Activated T-cell treated with anti-CD3 and anti-CD28 coated beads, Interleukin-2, amount 50 U/mL, for 4 hours (primary cell): ENCODE results near the gene ACACB. TPM values are rescaled to one million over a fixed set of nuclear protein-coding genes. Genes with fewer than 3 reads are reported as not detected.

Experiments
- ATAC-seq, 2 donors: fragments of 200-7000 bp; cut with Tn5 transposase; one replicate each; pipeline ENCODE4 v1.10.0; 2021
- DNase-seq: peaks from one replicate; pipeline ENCODE4 v3.0.0-alpha.2; 2020
- H3K27me3 Mint-ChIP-seq: one replicate; pipeline ENCODE4 v1.8.0; 2021; ENCODE audit warnings: low read depth, mixed read lengths
- H3K36me3 Mint-ChIP-seq: one replicate; pipeline ENCODE4 v1.8.0; 2022; ENCODE audit warnings: mixed read lengths; ENCODE audit not compliant: insufficient read depth
- H3K4me1 Mint-ChIP-seq: one replicate; pipeline ENCODE4 v1.8.0; 2021; ENCODE audit warnings: low read depth, mixed read lengths
- H3K4me3 Mint-ChIP-seq: one replicate; pipeline ENCODE4 v1.8.0; 2021; ENCODE audit warnings: mild to moderate bottlenecking, moderate library complexity, mixed read lengths
- H3K9me3 Mint-ChIP-seq: one replicate; pipeline ENCODE4 v1.8.0; 2021; ENCODE audit warnings: mixed read lengths
- total RNA-seq, 3 donors: library from RNA; stranded (reverse); gene quantifications; one replicate each; pipeline ENCODE4 v1.2.1, GENCODE V29; 2021

ACACB gene
- total RNA-seq, 3 donors from 2014 or later = 1.6 to 4.5 (median 3.8) TPM

DNA sequence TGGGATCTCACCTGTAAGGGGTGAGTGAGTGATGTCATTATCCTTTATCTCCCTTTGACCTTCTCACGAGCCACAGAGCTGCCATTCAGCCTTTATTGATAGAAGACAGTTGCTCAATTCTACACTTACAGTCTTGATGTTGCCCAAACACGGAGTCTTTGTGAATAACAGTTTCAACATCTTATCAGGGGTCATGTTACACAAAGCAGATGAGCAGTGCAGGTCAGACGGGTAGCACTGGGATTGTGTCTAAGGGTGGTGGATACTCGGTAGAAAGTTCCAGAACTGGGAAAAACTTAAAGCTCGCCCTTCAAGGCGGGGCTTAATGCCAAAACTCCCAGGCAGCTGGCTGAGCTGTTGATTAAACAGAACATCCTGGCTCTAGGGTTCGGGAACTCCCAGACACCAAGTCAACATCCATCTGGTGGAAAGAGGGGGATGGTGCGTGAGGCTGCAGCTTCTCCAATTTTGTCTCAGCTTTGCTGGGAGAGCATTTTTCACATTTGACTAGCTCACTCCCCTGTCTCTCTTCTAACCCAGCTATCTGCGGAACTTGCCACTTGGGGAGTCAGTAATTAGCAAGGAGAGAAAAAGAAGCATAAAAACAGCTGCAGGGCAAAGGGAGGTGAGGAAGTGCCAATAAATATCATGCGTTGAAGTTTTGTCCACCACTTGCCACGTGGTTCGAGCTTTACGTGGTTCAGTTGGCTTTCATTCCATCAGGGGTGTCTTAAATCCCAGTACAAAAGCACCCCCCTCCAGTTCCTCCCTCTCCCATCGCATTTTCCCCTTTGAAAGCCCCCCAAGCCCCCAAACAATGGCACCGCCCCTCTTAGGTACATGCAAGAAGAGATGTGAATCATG, 161.7 kb downstream of the ACACB start:
- Mint-ChIP-seq H3K4me1 (no peaks in the 10 kb centered on the region), H3K9me3 (no peaks in the 10 kb centered on the region), H3K4me3 (no peak overlapping the region), H3K36me3 (no peaks in the 10 kb centered on the region), H3K27me3 (peaks cover 7% of the 10 kb centered on the region)
- ATAC-seq (no peak), DNase-seq (no peak)

DNA sequence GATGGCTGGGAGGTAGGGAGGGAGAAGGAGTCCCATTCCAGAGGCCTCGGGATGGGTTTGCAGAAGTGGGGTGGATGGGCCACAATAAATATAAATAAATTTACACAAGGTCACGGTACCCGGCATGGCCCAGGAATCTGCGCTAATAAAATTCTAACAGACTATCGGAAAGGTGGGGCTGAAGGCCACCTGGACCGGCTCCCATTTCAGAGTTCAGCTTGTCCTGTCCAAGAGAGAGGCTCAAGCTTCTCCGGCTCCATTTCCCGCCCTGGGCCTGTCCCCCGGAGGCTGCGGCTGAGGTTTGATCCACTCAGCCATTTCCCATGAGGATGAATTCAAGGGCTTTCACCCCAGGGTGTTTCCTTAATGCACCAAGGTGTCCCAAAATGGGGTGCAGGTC, 162.5 kb downstream of the ACACB start:
- no peak for ATAC-seq
- no peak for DNase-seq
- H3K27me3 Mint-ChIP-seq = peaks cover 3% of the 10 kb centered on the region
- H3K36me3 Mint-ChIP-seq = no peaks in the 10 kb centered on the region
- H3K4me1 Mint-ChIP-seq = no peaks in the 10 kb centered on the region
- H3K4me3 Mint-ChIP-seq = no peak overlapping the region
- no peaks in the 10 kb centered on the region for H3K9me3 Mint-ChIP-seq

DNA sequence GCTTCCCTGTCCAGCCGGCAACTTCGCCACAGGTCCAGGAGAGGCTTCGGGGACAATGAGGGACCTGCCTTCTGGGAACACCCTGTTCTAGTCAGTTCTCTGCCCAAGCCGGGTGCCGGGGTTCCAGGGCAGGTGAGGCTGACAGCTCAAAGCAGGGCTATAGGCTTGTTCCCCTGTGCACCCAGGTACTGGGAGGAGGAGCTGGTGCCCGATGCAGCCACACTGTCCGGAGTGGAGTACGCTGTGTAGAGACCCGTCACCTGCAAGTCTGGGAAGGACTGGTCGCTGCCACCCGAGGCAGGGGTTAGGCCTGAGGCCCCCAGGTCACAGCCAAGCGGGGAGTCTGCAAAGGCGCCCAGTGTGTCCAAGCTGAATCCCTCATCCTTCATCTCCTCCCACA, 163.1 kb downstream of the ACACB start:
- H3K4me3 Mint-ChIP-seq = no peak overlapping the region
- ATAC-seq = no peak
- H3K27me3 Mint-ChIP-seq = peaks cover 3% of the 10 kb centered on the region
- DNase-seq = no peak
- H3K9me3 Mint-ChIP-seq = no peaks in the 10 kb centered on the region
- no peaks in the 10 kb centered on the region for H3K4me1 Mint-ChIP-seq
- no peaks in the 10 kb centered on the region for H3K36me3 Mint-ChIP-seq

DNA sequence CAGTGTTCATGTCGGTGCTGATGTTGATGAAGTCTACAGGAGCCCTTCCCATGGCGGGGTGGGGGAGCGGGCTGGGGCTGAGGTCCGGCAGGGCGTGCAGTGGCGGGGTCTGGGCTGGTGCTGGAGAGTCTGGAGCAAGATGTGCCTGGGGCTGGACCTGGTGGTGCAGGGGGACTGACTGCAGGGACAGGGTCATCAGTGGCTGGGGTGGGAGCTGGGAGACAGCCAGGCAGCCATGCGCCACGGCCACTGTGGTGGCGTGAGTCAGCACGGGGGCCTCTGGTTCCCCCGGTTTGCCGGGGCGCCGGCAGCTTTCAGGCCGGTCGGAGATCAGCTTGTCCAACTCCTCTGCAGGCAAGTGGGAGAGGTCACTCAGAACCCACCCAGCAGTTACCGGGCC, 165.1 kb downstream of the ACACB start:
- H3K36me3 Mint-ChIP-seq = no peaks in the 10 kb centered on the region
- DNase-seq (no peak), ATAC-seq (no peak)
- no peak overlapping the region for H3K4me3 Mint-ChIP-seq
- peaks cover 3% of the 10 kb centered on the region for H3K27me3 Mint-ChIP-seq
- no peaks in the 10 kb centered on the region for H3K4me1 Mint-ChIP-seq
- H3K9me3 Mint-ChIP-seq = no peaks in the 10 kb centered on the region

DNA sequence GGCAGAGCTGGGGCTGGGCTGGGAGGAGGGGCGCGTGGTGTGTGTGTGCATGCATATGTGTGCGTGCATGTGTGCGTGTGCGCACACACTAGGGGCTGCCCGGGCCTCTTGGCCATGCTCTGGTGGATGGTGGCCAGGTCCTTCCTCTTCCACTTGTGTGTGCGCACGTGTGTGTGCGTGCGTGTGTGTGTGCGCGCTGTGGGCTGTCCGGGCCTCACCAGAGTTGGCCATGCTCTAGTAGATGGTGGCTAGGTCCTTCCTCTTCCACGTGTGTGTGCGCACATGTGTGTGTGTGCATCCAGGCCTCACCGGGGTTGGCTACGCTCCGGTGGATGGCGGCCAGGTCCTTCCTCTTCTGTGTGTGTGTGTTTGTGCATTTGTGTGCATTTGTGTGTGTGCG, 168.0 kb downstream of the ACACB start:
- DNase-seq (no peak), ATAC-seq (no peak)
- Mint-ChIP-seq H3K27me3 (peaks cover 6% of the 10 kb centered on the region), H3K4me1 (no peaks in the 10 kb centered on the region), H3K36me3 (no peaks in the 10 kb centered on the region), H3K4me3 (no peak overlapping the region), H3K9me3 (no peaks in the 10 kb centered on the region)

DNA sequence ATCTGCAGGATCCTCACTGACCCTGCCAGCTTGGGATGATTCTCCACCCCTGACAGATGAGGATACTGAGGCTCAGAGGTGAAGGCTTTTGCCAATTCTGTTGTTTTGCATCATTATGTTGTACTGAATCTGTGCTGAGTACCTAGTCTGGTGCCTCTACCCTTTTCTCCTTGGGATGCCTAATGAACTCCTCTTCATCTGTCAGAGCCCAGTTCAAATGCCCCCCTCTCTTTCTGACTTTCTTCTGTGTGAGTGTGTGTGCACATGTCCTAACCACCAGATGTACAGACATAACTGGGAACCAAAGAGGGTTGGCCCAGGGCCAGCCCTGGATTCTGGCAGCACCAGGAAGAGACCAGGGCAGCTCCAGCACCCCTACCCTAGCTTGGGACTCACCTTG, 169.9 kb downstream of the ACACB start:
- no peaks in the 10 kb centered on the region for H3K36me3 Mint-ChIP-seq
- peaks cover 14% of the 10 kb centered on the region for H3K27me3 Mint-ChIP-seq
- no peaks in the 10 kb centered on the region for H3K9me3 Mint-ChIP-seq
- no peak overlapping the region for H3K4me3 Mint-ChIP-seq
- ATAC-seq (no peak), DNase-seq (no peak)
- H3K4me1 Mint-ChIP-seq = no peaks in the 10 kb centered on the region

DNA sequence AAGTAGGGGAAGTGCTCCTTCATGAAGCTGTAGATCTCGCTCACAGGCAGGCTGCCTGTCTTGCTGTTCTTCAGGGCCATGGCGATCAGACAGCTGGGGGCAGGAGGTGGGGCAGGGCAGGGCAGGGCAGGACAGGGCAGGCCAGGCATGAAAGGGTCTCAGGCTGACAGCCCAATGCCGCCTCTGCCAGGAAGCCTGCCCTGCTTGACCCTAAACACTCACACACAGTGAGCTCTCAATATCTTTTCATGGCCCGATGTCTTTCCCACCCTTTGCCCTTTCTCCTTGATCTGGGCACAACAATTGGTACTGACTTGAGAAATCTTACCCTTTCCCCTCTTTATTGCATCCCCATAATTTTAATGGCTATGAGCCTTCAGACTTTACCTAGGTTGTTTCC, 170.3 kb downstream of the ACACB start:
- Mint-ChIP-seq H3K4me3 (no peak overlapping the region), H3K27me3 (peaks cover 18% of the 10 kb centered on the region), H3K9me3 (no peaks in the 10 kb centered on the region), H3K4me1 (no peaks in the 10 kb centered on the region), H3K36me3 (no peaks in the 10 kb centered on the region)
- no peak for DNase-seq
- no peak for ATAC-seq

DNA sequence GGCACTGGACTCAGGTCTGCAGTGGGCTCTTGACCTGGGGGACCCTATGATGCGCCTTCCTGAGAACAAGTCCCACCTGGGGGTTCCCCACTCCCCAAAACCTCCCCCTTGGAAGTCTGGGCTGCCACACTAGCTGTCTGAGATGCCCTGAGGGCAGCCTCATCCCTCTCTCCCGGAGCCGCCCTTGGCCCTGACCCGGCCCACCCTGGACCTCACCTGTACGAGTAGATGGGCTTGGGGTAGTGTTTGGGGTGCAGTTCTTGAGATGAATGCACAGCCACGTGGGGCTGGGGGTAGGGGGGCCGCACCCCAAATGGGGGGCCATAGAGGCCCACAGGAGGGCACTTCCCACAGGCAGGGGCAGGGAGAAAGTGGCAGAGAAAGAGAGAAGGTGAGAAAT, 170.8 kb downstream of the ACACB start:
- Mint-ChIP-seq H3K36me3 (no peaks in the 10 kb centered on the region), H3K4me1 (no peaks in the 10 kb centered on the region), H3K4me3 (no peak overlapping the region), H3K9me3 (no peaks in the 10 kb centered on the region), H3K27me3 (peaks cover 21% of the 10 kb centered on the region)
- ATAC-seq (no peak), DNase-seq (no peak)

DNA sequence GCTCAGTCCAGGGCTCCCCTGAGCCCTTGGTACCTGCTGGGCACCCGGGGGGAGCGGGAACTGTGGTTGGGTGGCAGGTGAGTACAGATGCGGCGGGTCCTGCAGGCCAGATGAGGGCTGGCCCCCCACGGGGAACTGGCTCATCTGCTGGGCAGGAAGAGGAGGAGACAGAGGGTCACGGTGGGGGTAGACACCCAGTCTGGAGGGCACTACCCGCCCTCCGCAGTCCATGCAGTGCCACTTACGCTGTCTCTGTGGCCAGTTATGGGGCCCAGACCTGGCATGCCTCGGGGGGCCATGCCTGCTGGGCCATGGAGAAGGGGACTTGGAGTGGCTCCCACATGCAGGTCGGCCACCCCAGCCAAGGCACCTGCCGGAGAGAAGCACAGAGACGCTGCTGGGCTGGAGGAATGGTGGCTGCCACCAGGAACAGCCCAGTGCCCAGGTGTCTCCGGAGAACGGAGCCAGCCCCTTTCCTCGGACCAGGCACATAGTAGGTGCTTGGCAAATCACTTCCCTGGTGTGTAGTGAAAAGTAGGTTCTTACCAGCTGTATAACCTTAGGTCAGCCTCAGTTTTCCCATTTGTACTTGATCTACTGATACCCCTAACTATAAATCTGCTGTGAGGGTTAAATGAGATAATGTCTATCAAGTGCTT, 171.6 kb downstream of the ACACB start:
- no peaks in the 10 kb centered on the region for H3K9me3 Mint-ChIP-seq
- no peak for ATAC-seq
- no peak for DNase-seq
- H3K4me3 Mint-ChIP-seq = no peak overlapping the region
- H3K36me3 Mint-ChIP-seq = no peaks in the 10 kb centered on the region
- H3K4me1 Mint-ChIP-seq = no peaks in the 10 kb centered on the region
- peaks cover 28% of the 10 kb centered on the region for H3K27me3 Mint-ChIP-seq

DNA sequence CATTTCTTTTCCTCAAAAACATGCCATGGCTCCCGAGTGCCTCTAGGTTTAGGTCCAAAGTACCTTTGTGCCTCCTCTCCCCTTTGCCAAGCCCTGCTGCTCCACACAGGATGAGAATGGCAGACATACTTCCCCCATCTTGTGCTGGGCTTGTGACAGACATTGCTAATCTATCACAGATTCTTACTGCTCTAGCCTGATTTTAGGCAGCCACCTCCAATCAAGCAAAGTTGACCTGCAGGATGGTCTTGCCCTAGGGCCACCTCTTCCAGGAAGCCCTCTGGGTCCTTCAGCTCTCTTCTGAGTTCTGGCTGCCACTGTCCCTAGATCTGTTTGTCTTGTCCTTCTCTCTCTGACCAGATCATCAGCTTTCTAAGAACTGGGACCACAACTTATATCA, 172.2 kb downstream of the ACACB start:
- H3K4me1 Mint-ChIP-seq = no peaks in the 10 kb centered on the region
- peaks cover 33% of the 10 kb centered on the region for H3K27me3 Mint-ChIP-seq
- H3K4me3 Mint-ChIP-seq = no peak overlapping the region
- no peak for DNase-seq
- no peak for ATAC-seq
- no peaks in the 10 kb centered on the region for H3K9me3 Mint-ChIP-seq
- H3K36me3 Mint-ChIP-seq = no peaks in the 10 kb centered on the region

DNA sequence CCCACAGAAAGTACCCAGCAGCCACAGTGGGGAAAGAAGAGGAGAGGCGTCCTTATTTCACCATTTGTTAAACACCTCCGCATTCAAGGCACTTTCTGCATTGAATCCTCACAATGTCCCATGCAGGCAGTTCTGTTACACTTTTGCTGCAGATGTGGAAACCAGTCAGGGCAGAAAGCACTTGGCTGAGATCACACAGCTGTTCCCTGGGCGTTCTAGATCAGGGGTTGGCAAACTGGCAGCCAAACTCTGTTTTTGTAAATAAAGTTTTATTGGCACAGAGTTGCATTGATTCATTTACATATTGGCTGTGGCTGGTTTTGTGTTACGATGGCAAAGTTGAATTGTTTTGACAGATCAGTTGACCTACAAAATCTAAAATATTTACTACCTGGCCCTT, 172.6 kb downstream of the ACACB start:
- no peak overlapping the region for H3K4me3 Mint-ChIP-seq
- no peak for DNase-seq

DNA sequence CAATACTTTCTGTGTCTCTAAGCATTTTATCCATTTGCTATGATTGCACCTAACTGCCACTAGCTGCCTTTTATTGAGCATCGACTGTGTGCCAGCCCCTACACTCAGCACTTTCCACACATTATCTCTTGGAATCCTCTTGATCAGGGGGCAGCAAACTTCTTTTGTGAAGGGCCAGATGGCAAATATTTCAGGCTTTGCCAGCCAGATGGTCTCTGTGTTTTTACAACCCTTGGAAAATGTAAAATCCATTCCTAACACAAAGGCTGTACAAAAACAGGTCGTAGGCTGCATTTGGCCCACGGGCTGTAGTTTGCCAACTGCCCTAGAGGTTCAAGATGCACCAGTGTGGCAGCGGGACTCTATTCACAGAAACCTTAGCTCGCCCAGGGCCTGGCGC, 173.2 kb downstream of the ACACB start:
- Mint-ChIP-seq H3K4me1 (no peaks in the 10 kb centered on the region), H3K4me3 (no peak overlapping the region), H3K27me3 (peaks cover 36% of the 10 kb centered on the region), H3K36me3 (no peaks in the 10 kb centered on the region), H3K9me3 (no peaks in the 10 kb centered on the region)
- no peak for DNase-seq
- no peak for ATAC-seq

More for the DNA sequence above, 172.6 kb downstream of the ACACB start:
- Mint-ChIP-seq H3K9me3 (no peaks in the 10 kb centered on the region), H3K36me3 (no peaks in the 10 kb centered on the region), H3K4me1 (no peaks in the 10 kb centered on the region), H3K27me3 (peaks cover 33% of the 10 kb centered on the region)
- no peak for ATAC-seq

DNA sequence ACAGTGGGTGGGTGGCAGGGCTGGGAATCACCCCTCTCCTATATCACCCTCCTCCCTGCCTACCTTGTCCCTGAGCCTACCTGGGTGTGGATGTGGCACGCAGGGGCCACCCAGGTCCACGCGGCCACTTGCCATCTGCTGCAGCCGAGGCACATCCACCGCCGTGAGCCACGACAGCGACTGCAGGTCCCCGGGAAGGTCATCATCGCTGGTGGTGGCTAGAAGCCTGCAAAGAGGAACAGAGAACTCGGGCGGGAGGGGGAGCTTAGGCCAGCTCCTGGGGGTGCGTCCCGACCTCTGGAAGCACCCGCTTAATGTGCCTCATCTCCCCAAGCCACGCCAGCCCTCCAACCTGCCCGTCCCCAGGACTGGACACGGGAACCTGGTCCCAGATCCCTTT, 173.7 kb downstream of the ACACB start:
- Mint-ChIP-seq H3K36me3 (no peaks in the 10 kb centered on the region), H3K9me3 (no peaks in the 10 kb centered on the region), H3K4me3 (no peak overlapping the region), H3K27me3 (peaks cover 41% of the 10 kb centered on the region), H3K4me1 (no peaks in the 10 kb centered on the region)
- DNase-seq (no peak), ATAC-seq (no peak)

DNA sequence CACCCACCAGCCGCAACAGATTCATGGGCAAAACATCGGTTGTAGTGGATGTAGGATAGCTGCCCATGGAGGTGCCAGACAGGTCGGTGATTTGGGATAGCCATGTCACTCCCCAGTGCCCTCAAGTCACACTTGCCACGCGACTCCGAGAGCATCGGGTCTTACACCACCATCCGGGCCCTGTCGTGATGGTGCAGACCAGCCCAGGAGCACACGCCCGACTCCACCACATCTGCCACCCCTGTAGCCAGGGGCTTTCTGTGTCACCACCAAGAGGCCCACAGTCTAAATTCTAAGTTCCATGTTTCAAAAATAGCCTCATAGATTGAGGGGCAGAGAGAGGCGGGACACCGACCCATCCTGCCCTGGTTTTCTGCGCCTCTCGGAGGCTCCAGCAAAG, 174.7 kb downstream of the ACACB start:
- H3K9me3 Mint-ChIP-seq = no peaks in the 10 kb centered on the region
- H3K4me1 Mint-ChIP-seq = no peaks in the 10 kb centered on the region
- peaks cover 49% of the 10 kb centered on the region for H3K27me3 Mint-ChIP-seq
- ATAC-seq = no peak
- no peak for DNase-seq
- no peak overlapping the region for H3K4me3 Mint-ChIP-seq
- no peaks in the 10 kb centered on the region for H3K36me3 Mint-ChIP-seq
